Measurements from ENCODE around the gene CTDSPL. TPM values are rescaled to one million over a fixed set of nuclear protein-coding genes. Genes with fewer than 3 reads are reported as not detected.

Gene CTDSPL
- total and polyA plus RNA-seq, 2 of the 13 experiments (the other 11 are each of a cell fraction or from before 2014, with no cell fraction given): 26.1 to 142 TPM

DNA sequence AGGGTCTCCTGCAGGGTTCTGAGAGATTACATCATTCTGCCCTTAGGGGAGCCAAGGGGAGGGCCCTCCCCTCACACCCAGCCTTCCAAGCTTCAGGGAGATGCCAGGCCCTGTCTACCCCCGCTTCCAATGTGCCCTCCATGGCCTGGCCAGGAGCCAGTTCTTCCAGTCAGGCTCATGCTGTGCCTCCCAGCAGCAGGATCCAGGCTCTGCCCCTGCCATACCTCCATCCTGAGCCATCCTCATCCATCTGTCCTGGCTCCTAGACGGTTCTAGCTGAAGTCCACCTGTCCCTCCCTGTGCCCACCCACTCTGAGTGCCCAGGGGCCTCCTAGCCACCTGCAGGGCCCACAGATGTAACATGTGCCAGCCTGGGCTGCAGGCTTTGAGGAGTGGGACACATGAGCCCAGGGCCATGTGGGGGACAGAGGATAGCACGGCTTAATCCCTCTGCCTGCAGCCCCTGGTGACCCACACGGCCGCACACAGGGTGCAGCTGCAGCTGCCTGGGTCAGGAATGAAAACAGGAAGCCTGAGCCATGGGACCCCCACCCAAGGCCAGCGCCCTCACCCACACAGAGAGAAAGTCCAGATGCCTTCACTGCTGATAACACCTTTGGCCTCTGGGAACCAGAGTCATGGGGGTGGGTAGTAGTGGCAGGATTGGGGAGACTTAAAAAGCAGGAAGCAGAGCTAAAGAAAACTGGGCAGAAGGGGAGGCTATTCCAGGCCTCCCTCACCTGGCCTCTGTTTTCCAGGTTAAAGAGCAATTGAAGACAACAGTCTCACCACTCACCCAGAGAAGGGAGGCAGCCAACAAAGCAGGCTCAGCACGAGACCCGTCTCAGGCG lies 156.0 kb downstream of the CTDSPL start:
- H3K9me3 ChIP-seq (ENCODE audit: low read length): no peaks in the 10 kb centered on the region
- DNase-seq (ENCODE audit: low spot score) (no peak), FAIRE-seq (no peak), ATAC-seq (peak; percentile 24)
- peaks cover 5 to 11% of the 10 kb centered on the region in 2 experiments; a peak in 3 of 5 replicates for H3K36me3 ChIP-seq (replicated peaks in 1 of 2; ENCODE audit: control insufficient read depth in 1 of 2, insufficient read depth in 2 of 2, low read length in 2 of 2)
- intact Hi-C loops (cut with micrococcal nuclease; ENCODE audit: unreplicated experiment) (no loop called here), in situ Hi-C loops (cut with HindIII; ENCODE audit: extremely low pct_ligation_motif_present, low pct_unique_long_range_greater_than_20kb) (no loop called here)
- CTCF ChIA-PET (ENCODE audit: low intra/inter-chr PET ratio, low total read pairs): no interaction called here
- no peak overlapping the region for H3K9ac ChIP-seq (ENCODE audit: insufficient read depth, low read depth, low read length)
- no TSS peak for BruUV-seq (replicated peaks)
- H3K79me2 ChIP-seq (ENCODE audit: insufficient read depth, low read length): no peaks in the 10 kb centered on the region
- no peaks in the 10 kb centered on the region for H4K20me1 ChIP-seq (ENCODE audit: insufficient read depth, low read length)
- H3K27ac ChIP-seq (ENCODE audit: extremely low read length, insufficient read depth, low read length): no peak overlapping the region
- POLR2A ChIA-PET: no interaction called here
- peaks cover 60% of the 10 kb centered on the region for H3K4me1 ChIP-seq (ENCODE audit: insufficient read depth, low read length)
- no peak overlapping the region for H2AFZ ChIP-seq (ENCODE audit: low read length)
- no peaks in the 10 kb centered on the region for H3K27me3 ChIP-seq (ENCODE audit: control insufficient read depth in 1 of 2, insufficient read depth in 2 of 2, low read length in 2 of 2)
- no peak overlapping the region for H3K4me3 ChIP-seq (replicated peaks in 1 of 3; ENCODE audit: insufficient read depth in 1 of 3, low read depth in 2 of 3, low read length in 3 of 3)
- H3K4me2 ChIP-seq (ENCODE audit: low read depth, low read length): no peak overlapping the region
- WGBS (ENCODE audit: low lambda C conversion rate): 100% methylated on average over 4 of the region's 9 CpGs
- TF ChIP-seq GATA4 (IDR thresholded peaks at IDR 0.05; ENCODE audit: borderline replicate concordance, low read depth): no peak
- TF ChIP-seq NR2F2 (IDR thresholded peaks at IDR 0.05; ENCODE audit: borderline replicate concordance, low read depth): no peak
- 0 out of 2 replicates have a peak, but pooled peaks have one; percentile 10 for TF ChIP-seq ZFX (CRISPR knock-in tag; IDR thresholded peaks at IDR 0.05; ENCODE audit: low read depth)
- TF ChIP-seq, protein P1, sequence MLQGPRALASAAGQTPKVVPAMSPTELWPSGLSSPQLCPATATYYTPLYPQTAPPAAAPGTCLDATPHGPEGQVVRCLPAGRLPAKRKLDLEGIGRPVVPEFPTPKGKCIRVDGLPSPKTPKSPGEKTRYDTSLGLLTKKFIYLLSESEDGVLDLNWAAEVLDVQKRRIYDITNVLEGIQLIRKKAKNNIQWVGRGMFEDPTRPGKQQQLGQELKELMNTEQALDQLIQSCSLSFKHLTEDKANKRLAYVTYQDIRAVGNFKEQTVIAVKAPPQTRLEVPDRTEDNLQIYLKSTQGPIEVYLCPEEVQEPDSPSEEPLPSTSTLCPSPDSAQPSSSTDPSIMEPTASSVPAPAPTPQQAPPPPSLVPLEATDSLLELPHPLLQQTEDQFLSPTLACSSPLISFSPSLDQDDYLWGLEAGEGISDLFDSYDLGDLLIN (CRISPR knock-in tag; IDR thresholded peaks at IDR 0.05; ENCODE audit: borderline replicate concordance): no peak
- TF ChIP-seq CEBPB (IDR thresholded peaks at IDR 0.05; ENCODE audit: borderline replicate concordance, low read depth, low read length): no peak
- no peak for TF ChIP-seq SMAD3 (CRISPR knock-in tag; IDR thresholded peaks at IDR 0.05)
- TF ChIP-seq FOSL1 (CRISPR knock-in tag; IDR thresholded peaks at IDR 0.05; ENCODE audit: borderline replicate concordance): no peak
- no peak for TF ChIP-seq MBD4 (IDR thresholded peaks at IDR 0.05; ENCODE audit: borderline replicate concordance, low read length)
- TF ChIP-seq HHEX (CRISPR knock-in tag; IDR thresholded peaks at IDR 0.05): no peak
- TF ChIP-seq, protein P2, sequence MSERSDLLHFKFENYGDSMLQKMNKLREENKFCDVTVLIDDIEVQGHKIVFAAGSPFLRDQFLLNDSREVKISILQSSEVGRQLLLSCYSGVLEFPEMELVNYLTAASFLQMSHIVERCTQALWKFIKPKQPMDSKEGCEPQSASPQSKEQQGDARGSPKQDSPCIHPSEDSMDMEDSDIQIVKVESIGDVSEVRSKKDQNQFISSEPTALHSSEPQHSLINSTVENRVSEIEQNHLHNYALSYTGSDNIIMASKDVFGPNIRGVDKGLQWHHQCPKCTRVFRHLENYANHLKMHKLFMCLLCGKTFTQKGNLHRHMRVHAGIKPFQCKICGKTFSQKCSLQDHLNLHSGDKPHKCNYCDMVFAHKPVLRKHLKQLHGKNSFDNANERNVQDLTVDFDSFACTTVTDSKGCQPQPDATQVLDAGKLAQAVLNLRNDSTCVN (CRISPR knock-in tag; IDR thresholded peaks at IDR 0.05; ENCODE audit: borderline replicate concordance): no peak
- no peak for TF ChIP-seq FOXA1 (IDR thresholded peaks at IDR 0.05)
- no peak for TF ChIP-seq FOXA1 (CRISPR knock-in tag; IDR thresholded peaks at IDR 0.05)
- TF ChIP-seq ZFP41 (CRISPR knock-in tag; IDR thresholded peaks at IDR 0.05; ENCODE audit: borderline replicate concordance): no peak
- no peak for TF ChIP-seq SOX5 (CRISPR knock-in tag; IDR thresholded peaks at IDR 0.05; ENCODE audit: borderline replicate concordance)
- TF ChIP-seq, protein P3, sequence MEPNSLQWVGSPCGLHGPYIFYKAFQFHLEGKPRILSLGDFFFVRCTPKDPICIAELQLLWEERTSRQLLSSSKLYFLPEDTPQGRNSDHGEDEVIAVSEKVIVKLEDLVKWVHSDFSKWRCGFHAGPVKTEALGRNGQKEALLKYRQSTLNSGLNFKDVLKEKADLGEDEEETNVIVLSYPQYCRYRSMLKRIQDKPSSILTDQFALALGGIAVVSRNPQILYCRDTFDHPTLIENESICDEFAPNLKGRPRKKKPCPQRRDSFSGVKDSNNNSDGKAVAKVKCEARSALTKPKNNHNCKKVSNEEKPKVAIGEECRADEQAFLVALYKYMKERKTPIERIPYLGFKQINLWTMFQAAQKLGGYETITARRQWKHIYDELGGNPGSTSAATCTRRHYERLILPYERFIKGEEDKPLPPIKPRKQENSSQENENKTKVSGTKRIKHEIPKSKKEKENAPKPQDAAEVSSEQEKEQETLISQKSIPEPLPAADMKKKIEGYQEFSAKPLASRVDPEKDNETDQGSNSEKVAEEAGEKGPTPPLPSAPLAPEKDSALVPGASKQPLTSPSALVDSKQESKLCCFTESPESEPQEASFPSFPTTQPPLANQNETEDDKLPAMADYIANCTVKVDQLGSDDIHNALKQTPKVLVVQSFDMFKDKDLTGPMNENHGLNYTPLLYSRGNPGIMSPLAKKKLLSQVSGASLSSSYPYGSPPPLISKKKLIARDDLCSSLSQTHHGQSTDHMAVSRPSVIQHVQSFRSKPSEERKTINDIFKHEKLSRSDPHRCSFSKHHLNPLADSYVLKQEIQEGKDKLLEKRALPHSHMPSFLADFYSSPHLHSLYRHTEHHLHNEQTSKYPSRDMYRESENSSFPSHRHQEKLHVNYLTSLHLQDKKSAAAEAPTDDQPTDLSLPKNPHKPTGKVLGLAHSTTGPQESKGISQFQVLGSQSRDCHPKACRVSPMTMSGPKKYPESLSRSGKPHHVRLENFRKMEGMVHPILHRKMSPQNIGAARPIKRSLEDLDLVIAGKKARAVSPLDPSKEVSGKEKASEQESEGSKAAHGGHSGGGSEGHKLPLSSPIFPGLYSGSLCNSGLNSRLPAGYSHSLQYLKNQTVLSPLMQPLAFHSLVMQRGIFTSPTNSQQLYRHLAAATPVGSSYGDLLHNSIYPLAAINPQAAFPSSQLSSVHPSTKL (CRISPR knock-in tag; IDR thresholded peaks at IDR 0.05): no peak
- 0 out of 2 replicates have a peak, but pooled peaks have one; percentile 17 for TF ChIP-seq ZBTB7A (CRISPR knock-in tag; IDR thresholded peaks at IDR 0.05)
- TF ChIP-seq, protein P4, sequence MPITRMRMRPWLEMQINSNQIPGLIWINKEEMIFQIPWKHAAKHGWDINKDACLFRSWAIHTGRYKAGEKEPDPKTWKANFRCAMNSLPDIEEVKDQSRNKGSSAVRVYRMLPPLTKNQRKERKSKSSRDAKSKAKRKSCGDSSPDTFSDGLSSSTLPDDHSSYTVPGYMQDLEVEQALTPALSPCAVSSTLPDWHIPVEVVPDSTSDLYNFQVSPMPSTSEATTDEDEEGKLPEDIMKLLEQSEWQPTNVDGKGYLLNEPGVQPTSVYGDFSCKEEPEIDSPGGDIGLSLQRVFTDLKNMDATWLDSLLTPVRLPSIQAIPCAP (CRISPR knock-in tag; IDR thresholded peaks at IDR 0.05; ENCODE audit: low read depth): no peak

All from HepG2 (cell line).